Liver (tissue), 9 donors: ENCODE results near the gene BICDL1. TPM values are rescaled to one million over a fixed set of nuclear protein-coding genes. Genes with fewer than 3 reads are reported as not detected.

Experiments used
- DNase-seq: peaks from one replicate; pipeline ENCODE4 v3.0.0-alpha.2; 2017; ENCODE audit warnings: low spot score
- H3K27ac ChIP-seq, 2 donors: one replicate each; pipeline ENCODE4 v1.7.0; 2013; ENCODE audit warnings: inconsistent platforms in 2 of 2, low read length in 2 of 2, control low read depth in 1 of 2, low read depth in 1 of 2, mild to moderate bottlenecking in 1 of 2
- H3K27me3 ChIP-seq, 4 donors: one replicate each; pipeline versions ENCODE4 v1.6.1 to v1.7.0; 2013; ENCODE audit warnings: low read length in 3 of 4, inconsistent platforms in 1 of 4, mild to moderate bottlenecking in 1 of 4, moderate library complexity in 1 of 4; ENCODE audit not compliant: control insufficient read depth in 4 of 4, insufficient read depth in 4 of 4
- H3K36me3 ChIP-seq, 4 donors: one replicate each; pipeline versions ENCODE4 v1.6.1 to v1.7.0; 2013; ENCODE audit warnings: low read length in 3 of 4, mild to moderate bottlenecking in 3 of 4, low read depth in 1 of 4, moderate library complexity in 1 of 4; ENCODE audit not compliant: control insufficient read depth in 4 of 4, insufficient read depth in 3 of 4
- H3K4me1 ChIP-seq, 4 donors: one replicate each; pipeline versions ENCODE4 v1.6.1 to v1.7.0; 2013; ENCODE audit warnings: low read length in 3 of 4, mild to moderate bottlenecking in 3 of 4, moderate library complexity in 1 of 4; ENCODE audit not compliant: control insufficient read depth in 4 of 4, insufficient read depth in 4 of 4
- H3K4me3 ChIP-seq, 3 donors: one replicate each; pipeline versions ENCODE4 v1.6.1 to v1.7.0; 2013; ENCODE audit warnings: low read length in 3 of 3, control low read depth in 1 of 3, low read depth in 1 of 3, mild to moderate bottlenecking in 1 of 3
- H3K9ac ChIP-seq, 2 donors: one replicate each; pipeline ENCODE4 v1.7.0; 2013; ENCODE audit warnings: low read length in 2 of 2, mild to moderate bottlenecking in 2 of 2, moderate library complexity in 2 of 2, control low read depth in 1 of 2, low read depth in 1 of 2
- H3K9me3 ChIP-seq, 4 donors: one replicate each; pipeline versions ENCODE4 v1.6.1 to v1.7.0; 2013; ENCODE audit warnings: low read length in 3 of 4; ENCODE audit not compliant: control insufficient read depth in 4 of 4
- ATF3 ChIP-seq: IDR thresholded peaks from 2 replicates; pipeline ENCODE4 v1.6.1; 2016; ENCODE audit warnings: antibody characterized with exemption
- CTCF ChIP-seq: fragments of 150-350 bp; IDR thresholded peaks from 2 replicates; pipeline ENCODE4 v1.5.1; 2017; ENCODE audit warnings: improper control_type of control experiment, low read depth, low read length; ENCODE audit not compliant: missing input control
- EGR1 ChIP-seq, 2 donors: IDR thresholded peaks; 2 replicates each; pipeline ENCODE4 v1.6.1; 2016 to 2018; ENCODE audit warnings: antibody characterized with exemption in 2 of 2, low read depth in 2 of 2
- FOXA1 ChIP-seq: IDR thresholded peaks from 2 replicates; pipeline ENCODE4 v1.6.1; 2016; ENCODE audit warnings: antibody characterized with exemption
- FOXA2 ChIP-seq: IDR thresholded peaks from 2 replicates; pipeline ENCODE4 v1.6.1; 2016; ENCODE audit warnings: antibody characterized with exemption
- HNF4A ChIP-seq, 2 donors: conservative IDR thresholded peaks; 2 replicates each; pipeline ENCODE4 v1.6.1; 2016; ENCODE audit warnings: antibody characterized with exemption in 2 of 2, mild to moderate bottlenecking in 2 of 2
- HNF4G ChIP-seq: IDR thresholded peaks from 2 replicates; pipeline ENCODE4 v1.6.1; 2016; ENCODE audit warnings: antibody characterized with exemption
- JUND ChIP-seq, 2 donors: IDR thresholded peaks; 2 replicates each; pipeline ENCODE4 v1.6.1; 2016; ENCODE audit warnings: antibody characterized with exemption in 2 of 2
- NR2F2 ChIP-seq: IDR thresholded peaks from 2 replicates; pipeline ENCODE4 v1.6.1; 2016; ENCODE audit warnings: antibody characterized with exemption
- RAD21 ChIP-seq, 2 donors: IDR thresholded peaks; 2 replicates each; pipeline ENCODE4 v1.6.1; 2016; ENCODE audit warnings: antibody characterized with exemption in 2 of 2, mild to moderate bottlenecking in 2 of 2
- REST ChIP-seq: IDR thresholded peaks from 2 replicates; pipeline ENCODE4 v1.6.1; 2016; ENCODE audit warnings: antibody characterized with exemption, mild to moderate bottlenecking
- RXRA ChIP-seq, 2 donors: IDR thresholded peaks; 2 replicates each; pipeline ENCODE4 v1.6.1; 2017 to 2018; ENCODE audit warnings: antibody characterized with exemption in 2 of 2, mild to moderate bottlenecking in 1 of 2
- TAF1 ChIP-seq: conservative IDR thresholded peaks from 2 replicates; pipeline ENCODE4 v1.6.1; 2016; ENCODE audit warnings: antibody characterized with exemption, mild to moderate bottlenecking
- ZBTB33 ChIP-seq: IDR thresholded peaks from 2 replicates; pipeline ENCODE4 v1.6.1; 2016; ENCODE audit warnings: antibody characterized with exemption
- WGBS: extraction: QIAGEN DNeasy Blood & Tissue Kit; methylation state at CpG from one replicate; pipeline ENCODE4 v1.1.7; 2013; 5-methylcytosine and 5-hydroxymethylcytosine counted together
- polyA plus RNA-seq, 2 donors: library from polyadenylated mRNA; stranded (reverse) in 1 of 2; unstranded in 1 of 2; fragments of 200-250 nt in 1 of 2; fragments of >200 nt in 1 of 2; fragmentation: Nextera tagmentation in 1 of 2; extraction: Ambion mirVana in 1 of 2; gene quantifications; one replicate each; pipeline versions ENCODE4 v1.2.1 to v1.2.3, GENCODE V29; 2013 to 2015
- total RNA-seq, 2 donors: library from RNA; depleted of rRNA; stranded (reverse); fragments of >200 nt; gene quantifications; one replicate each; pipeline ENCODE4 v1.2.3, GENCODE V29; 2014
- donor health status: healthy.
- donor health status: healthy.
- donor health status: healthy.
- donor health status: healthy.
- donor health status: healthy.

The BICDL1 gene
- total and polyA plus RNA-seq, 4 donors = 0.65 to 3.8 (median 2.3) TPM

GRCh38 chr12:120025640-120026039 is 36.6 kb downstream of the BICDL1 start (continued):
- no peak for TF ChIP-seq REST
- TF ChIP-seq NR2F2 = no peak
- no peak for TF ChIP-seq TAF1
- TF ChIP-seq JUND (IDR thresholded peaks at IDR 0.05) = no peak
- no peak for TF ChIP-seq RXRA (IDR thresholded peaks at IDR 0.05)
- TF ChIP-seq ZBTB33 = no peak
- TF ChIP-seq FOXA2 = no peak
- no peak for TF ChIP-seq ATF3

- Histone ChIP-seq H3K9me3 (no peaks in the 10 kb centered on the region), H3K9ac (no peak overlapping the region), H3K4me3 (no peak overlapping the region), H3K27me3 (no peaks in the 10 kb centered on the region), H3K27ac (no peak overlapping the region), H3K36me3 (no peaks in the 10 kb centered on the region), H3K4me1 (no peaks in the 10 kb centered on the region)
- no peak for TF ChIP-seq EGR1 (IDR thresholded peaks at IDR 0.05; ENCODE audit: low read depth in 2 of 2)
- DNase-seq = no peak
Observed at GRCh38 chr12:120032242-120032641, 43.2 kb downstream of the BICDL1 start.

GRCh38 chr12:120037851-120038250 is 48.8 kb downstream of the BICDL1 start:
- no peak for DNase-seq
- WGBS = 91% methylated on average over 2 of the region's 2 CpGs
- TF ChIP-seq NR2F2 = no peak

GRCh38 chr12:120039711-120040110 is 50.7 kb downstream of the BICDL1 start:
- H3K4me1 ChIP-seq = peaks cover 0 to 3% (median 0%) of the 10 kb centered on the region in 4 donors
- DNase-seq = no peak
- H3K36me3 ChIP-seq = no peaks in the 10 kb centered on the region
- no peaks in the 10 kb centered on the region for H3K27me3 ChIP-seq
- H3K9ac ChIP-seq = no peak overlapping the region
- WGBS = 90% methylated on average over 3 of the region's 3 CpGs
- H3K4me3 ChIP-seq = no peak overlapping the region
- no peaks in the 10 kb centered on the region for H3K9me3 ChIP-seq
- H3K27ac ChIP-seq = no peak overlapping the region
- TF ChIP-seq HNF4A (conservative IDR thresholded peaks at IDR 0.05) (no peak), CTCF (no peak), TAF1 (no peak), ZBTB33 (no peak), FOXA1 (no peak), EGR1 (IDR thresholded peaks at IDR 0.05; ENCODE audit: low read depth in 2 of 2) (no peak), JUND (IDR thresholded peaks at IDR 0.05) (no peak), ATF3 (no peak), RAD21 (IDR thresholded peaks at IDR 0.05) (no peak), HNF4G (no peak)

More at GRCh38 chr12:120037851-120038250, 48.8 kb downstream of the BICDL1 start:
- no peak overlapping the region for H3K9ac ChIP-seq
- H3K36me3 ChIP-seq = no peaks in the 10 kb centered on the region
- no peaks in the 10 kb centered on the region for H3K9me3 ChIP-seq
- H3K27ac ChIP-seq = no peak overlapping the region
- peaks cover 0 to 3% (median 0%) of the 10 kb centered on the region in 4 donors for H3K4me1 ChIP-seq
- no peaks in the 10 kb centered on the region for H3K27me3 ChIP-seq
- H3K4me3 ChIP-seq = no peak overlapping the region
